Measurements from ENCODE around the gene RDH8.
"Not testable (repeated sequence)": the region's sequence is repeated elsewhere in the genome, so short reads cannot be mapped to it uniquely, and the experiment has no call there.

Gene RDH8

DNA sequence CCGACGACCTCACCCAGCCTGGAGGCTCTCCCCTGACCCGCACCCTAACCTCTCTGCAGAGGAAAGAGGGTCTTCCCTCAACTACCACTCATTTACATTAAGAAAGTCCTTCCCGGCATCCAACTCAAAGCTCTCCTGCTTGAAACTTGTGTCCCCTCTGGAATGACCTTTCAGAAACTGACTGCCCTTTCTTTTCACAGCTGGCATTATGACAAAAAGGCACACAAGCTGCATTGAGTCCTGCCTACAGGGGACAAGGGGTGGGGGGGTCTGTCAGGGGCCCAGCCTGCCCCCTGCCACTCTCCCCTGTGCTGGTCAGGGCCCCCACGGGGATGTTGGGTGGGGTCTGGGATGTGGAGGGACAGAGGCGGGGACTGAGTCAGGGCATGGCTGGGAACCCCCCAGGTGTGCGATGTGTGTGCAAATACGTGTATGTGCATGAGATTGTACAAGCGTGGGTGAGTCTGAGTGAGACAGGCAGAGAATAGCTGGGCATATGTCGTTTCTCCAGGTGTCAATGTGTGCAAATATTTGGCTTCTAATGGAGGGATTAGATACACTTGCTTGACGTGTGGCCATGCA is 5.0 kb upstream of the RDH8 start:
- peaks cover 74 to 95% of the 10 kb centered on the region in 2 donors for H3K27me3 Mint-ChIP-seq
- peak overlapping the region in 1 of 2 donors; percentile 37 for H3K27ac Mint-ChIP-seq
- no peak for DNase-seq
- peaks cover 9% of the 10 kb centered on the region for H3K36me3 Mint-ChIP-seq (ENCODE audit: insufficient read depth)
- H3K4me1 Mint-ChIP-seq (ENCODE audit: low read depth in 2 of 2), result peaks cover 32 to 38% of the 10 kb centered on the region in 2 donors
- ATAC-seq (replicated peaks), result no peak
- H3K4me3 Mint-ChIP-seq, result peak overlapping the region; percentile 49 to 74
- peaks cover 0 to 2% of the 10 kb centered on the region in 2 donors for H3K9me3 Mint-ChIP-seq

DNA sequence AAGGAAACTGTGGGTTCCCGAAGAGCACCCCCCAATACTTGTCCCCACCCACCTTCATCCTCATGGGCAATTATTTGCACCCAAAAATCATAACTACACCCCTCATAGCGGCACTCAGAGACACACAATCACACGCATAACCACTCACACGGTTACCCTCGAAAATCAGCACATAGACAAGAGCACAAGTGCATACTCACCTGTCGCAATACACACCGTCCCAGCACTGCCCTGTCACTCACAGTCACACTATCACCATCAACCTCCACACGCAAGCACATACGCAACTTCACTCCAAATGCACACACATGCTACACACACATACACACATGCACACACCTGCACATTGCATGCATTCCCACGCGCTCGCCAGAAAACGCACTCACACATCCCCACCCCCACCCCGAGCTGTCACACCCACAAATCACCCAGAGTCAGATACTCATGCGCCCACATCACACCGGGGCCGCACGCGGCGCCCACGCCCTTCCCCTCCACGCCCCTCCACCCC is 3.5 kb upstream of the RDH8 start:
- peak overlapping the region; percentile 54 to 70 for H3K4me3 Mint-ChIP-seq
- DNase-seq (peak in 2 of 3 experiments; percentile 11 to 13), ATAC-seq (replicated peaks) (peak; percentile 61)
- H3K4me1 Mint-ChIP-seq (ENCODE audit: low read depth in 2 of 2), result peaks cover 27 to 38% of the 10 kb centered on the region in 2 donors
- peaks cover 79 to 89% of the 10 kb centered on the region in 2 donors for H3K27me3 Mint-ChIP-seq
- peaks cover 0 to 2% of the 10 kb centered on the region in 2 donors for H3K9me3 Mint-ChIP-seq
- peaks cover 9% of the 10 kb centered on the region for H3K36me3 Mint-ChIP-seq (ENCODE audit: insufficient read depth)
- peak overlapping the region in 1 of 2 donors; percentile 4 for H3K27ac Mint-ChIP-seq

DNA sequence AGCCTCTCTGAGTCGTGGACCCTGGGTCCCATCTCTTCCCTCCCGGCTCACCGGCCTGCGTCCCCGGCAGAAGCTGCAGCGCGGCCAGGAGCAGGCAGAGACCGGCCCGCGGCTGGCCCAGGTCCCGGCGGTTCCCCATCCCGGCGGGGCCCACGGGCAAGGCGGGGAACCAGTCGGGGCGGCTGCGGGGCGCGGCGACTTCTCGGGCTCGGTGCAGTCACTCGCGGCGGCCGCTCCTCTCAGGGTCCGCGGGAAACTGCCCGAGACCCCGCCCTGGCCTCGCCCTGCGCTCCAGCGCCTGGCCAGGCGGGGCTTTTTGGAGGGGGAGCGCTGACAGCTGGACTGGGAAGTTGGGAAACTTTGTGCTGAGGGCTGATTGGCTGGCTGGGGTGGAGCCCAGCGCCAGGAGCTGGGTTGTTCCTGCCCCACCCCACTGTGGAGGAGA is 3.0 kb upstream of the RDH8 start, which contains the start of gene COL5A3:
TSS of gene COL5A3 (minus strand) at position 258 of the 445 bp plus-strand sequence. CDS start at position 139, 119 bp downstream.
- no peak for ATAC-seq (replicated peaks)
- H3K4me1 Mint-ChIP-seq (ENCODE audit: low read depth in 2 of 2), result peaks cover 27 to 37% of the 10 kb centered on the region in 2 donors
- H3K27ac Mint-ChIP-seq, result peak within 1 kb of the TSS in 1 of 2 donors; percentile 4
- peak within 1 kb of the TSS; percentile 54 to 70 for H3K4me3 Mint-ChIP-seq
- DNase-seq, result no peak
- peaks cover 9% of the 10 kb centered on the region for H3K36me3 Mint-ChIP-seq (ENCODE audit: insufficient read depth)
- H3K27me3 Mint-ChIP-seq, result peaks cover 75 to 84% of the 10 kb centered on the region in 2 donors
- H3K9me3 Mint-ChIP-seq, result peaks cover 0 to 2% of the 10 kb centered on the region in 2 donors

DNA sequence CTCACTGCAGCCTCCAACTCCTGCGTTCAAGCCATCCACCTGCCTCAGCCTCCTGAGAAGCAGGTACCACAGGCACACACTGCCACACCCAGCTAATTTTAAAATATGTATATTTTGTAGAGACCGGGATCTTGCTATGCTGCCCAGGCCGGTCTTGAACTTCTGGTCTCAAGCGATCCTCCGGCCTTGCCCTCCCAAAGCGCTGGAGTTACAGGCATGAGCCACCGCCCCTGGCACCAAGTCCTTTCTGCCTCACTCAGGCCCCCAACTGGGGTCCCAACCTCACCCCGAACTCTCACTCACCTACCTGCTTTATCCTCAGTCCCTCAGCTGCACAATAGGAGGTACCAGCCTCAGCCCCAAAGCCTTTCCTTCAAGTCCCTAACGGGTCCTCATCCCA is 2.3 kb upstream of the RDH8 start:
- H3K4me1 Mint-ChIP-seq (ENCODE audit: low read depth in 2 of 2), result peaks cover 24 to 31% of the 10 kb centered on the region in 2 donors
- DNase-seq (no peak), ATAC-seq (replicated peaks) (no peak)
- H3K27ac Mint-ChIP-seq, result no peak overlapping the region
- H3K4me3 Mint-ChIP-seq, result peak overlapping the region in 1 of 2 donors; percentile 40
- H3K27me3 Mint-ChIP-seq, result peaks cover 68 to 77% of the 10 kb centered on the region in 2 donors
- peaks cover 0 to 2% of the 10 kb centered on the region in 2 donors for H3K9me3 Mint-ChIP-seq
- H3K36me3 Mint-ChIP-seq (ENCODE audit: insufficient read depth), result peaks cover 9% of the 10 kb centered on the region

GRCh38 chr19:10011974-10012373 is 1.3 kb upstream of the RDH8 start:
- Mint-ChIP-seq H3K4me1 (ENCODE audit: low read depth in 2 of 2) (peaks cover 17 to 22% of the 10 kb centered on the region in 2 donors), H3K9me3 (peaks cover 0 to 2% of the 10 kb centered on the region in 2 donors), H3K27me3 (peaks cover 64 to 74% of the 10 kb centered on the region in 2 donors), H3K4me3 (no peak overlapping the region), H3K27ac (no peak overlapping the region), H3K36me3 (ENCODE audit: insufficient read depth) (peaks cover 7% of the 10 kb centered on the region)
- ATAC-seq (replicated peaks) (no peak), DNase-seq (no peak)

GRCh38 chr19:10013834-10014618 is 743 bp downstream of the RDH8 start:
- no peak overlapping the region for H3K4me3 Mint-ChIP-seq
- no peaks in the 10 kb centered on the region for H3K36me3 Mint-ChIP-seq (ENCODE audit: insufficient read depth)
- DNase-seq, result no peak
- H3K27ac Mint-ChIP-seq, result no peak overlapping the region
- ATAC-seq (replicated peaks), result no peak
- H3K4me1 Mint-ChIP-seq (ENCODE audit: low read depth in 2 of 2), result peaks cover 4 to 6% of the 10 kb centered on the region in 2 donors
- peaks cover 46 to 57% of the 10 kb centered on the region in 2 donors for H3K27me3 Mint-ChIP-seq
- no peaks in the 10 kb centered on the region for H3K9me3 Mint-ChIP-seq

- Mint-ChIP-seq H3K36me3 (ENCODE audit: insufficient read depth) (no peaks in the 10 kb centered on the region), H3K9me3 (no peaks in the 10 kb centered on the region), H3K27ac (no peak overlapping the region), H3K27me3 (peaks cover 28 to 39% of the 10 kb centered on the region in 2 donors), H3K4me3 (no peak overlapping the region), H3K4me1 (ENCODE audit: low read depth in 2 of 2) (peaks cover 0 to 4% of the 10 kb centered on the region in 2 donors)
- no peak for DNase-seq
- ATAC-seq (replicated peaks), result no peak
Observed at GRCh38 chr19:10018263-10018662, 5.0 kb downstream of the RDH8 start.

DNA sequence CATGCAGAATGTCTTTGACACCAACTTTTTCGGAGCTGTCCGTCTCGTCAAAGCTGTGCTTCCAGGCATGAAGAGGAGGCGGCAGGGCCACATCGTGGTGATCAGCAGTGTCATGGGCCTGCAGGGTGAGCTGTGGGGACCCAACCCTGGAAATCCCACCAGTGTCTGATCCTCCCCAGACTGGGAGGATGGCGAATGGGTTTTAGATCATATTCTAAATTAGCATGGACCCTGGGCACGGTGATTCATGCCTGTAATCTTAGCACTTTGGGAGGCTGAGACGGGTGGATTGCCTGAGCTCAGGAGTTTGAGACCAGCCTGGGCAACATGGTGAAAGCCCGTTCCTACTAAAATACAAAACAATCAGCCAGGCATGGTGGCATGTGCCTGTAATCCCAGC is 5.5 kb downstream of the RDH8 start:
- H3K4me1 Mint-ChIP-seq (ENCODE audit: low read depth in 2 of 2), result peaks cover 0 to 4% of the 10 kb centered on the region in 2 donors

GRCh38 chr19:10019246-10019645 is 6.0 kb downstream of the RDH8 start:
- ATAC-seq (replicated peaks) (no peak), DNase-seq (no peak)
- H3K27ac Mint-ChIP-seq, result no peak overlapping the region
- no peaks in the 10 kb centered on the region for H3K36me3 Mint-ChIP-seq (ENCODE audit: insufficient read depth)
- no peaks in the 10 kb centered on the region for H3K9me3 Mint-ChIP-seq
- H3K4me3 Mint-ChIP-seq, result no peak overlapping the region
- peaks cover 19 to 30% of the 10 kb centered on the region in 2 donors for H3K27me3 Mint-ChIP-seq
- H3K4me1 Mint-ChIP-seq (ENCODE audit: low read depth in 2 of 2), result peaks cover 0 to 4% of the 10 kb centered on the region in 2 donors

More for the DNA sequence above, 5.5 kb downstream of the RDH8 start:
- no peaks in the 10 kb centered on the region for H3K9me3 Mint-ChIP-seq
- H3K4me3 Mint-ChIP-seq, result no peak overlapping the region
- H3K36me3 Mint-ChIP-seq (ENCODE audit: insufficient read depth), result no peaks in the 10 kb centered on the region
- no peak for ATAC-seq (replicated peaks)
- H3K27me3 Mint-ChIP-seq, result peaks cover 23 to 35% of the 10 kb centered on the region in 2 donors
- no peak for DNase-seq
- no peak overlapping the region for H3K27ac Mint-ChIP-seq

- DNase-seq (no peak), ATAC-seq (replicated peaks) (no peak)
- Mint-ChIP-seq H3K4me1 (ENCODE audit: low read depth in 2 of 2) (peaks cover 0 to 4% of the 10 kb centered on the region in 2 donors), H3K4me3 (no peak overlapping the region), H3K9me3 (no peaks in the 10 kb centered on the region), H3K36me3 (ENCODE audit: insufficient read depth) (no peaks in the 10 kb centered on the region), H3K27ac (no peak overlapping the region), H3K27me3 (peaks cover 19 to 30% of the 10 kb centered on the region in 2 donors)
Observed at GRCh38 chr19:10020851-10021250, 7.6 kb downstream of the RDH8 start.

- DNase-seq, result no peak
- peaks cover 0 to 4% of the 10 kb centered on the region in 2 donors for H3K4me1 Mint-ChIP-seq (ENCODE audit: low read depth in 2 of 2)
- H3K4me3 Mint-ChIP-seq, result no peak overlapping the region
- no peak overlapping the region for H3K27ac Mint-ChIP-seq
- H3K27me3 Mint-ChIP-seq, result peaks cover 22 to 34% of the 10 kb centered on the region in 2 donors
- ATAC-seq (replicated peaks), result no peak
- H3K36me3 Mint-ChIP-seq (ENCODE audit: insufficient read depth), result no peaks in the 10 kb centered on the region
- no peaks in the 10 kb centered on the region for H3K9me3 Mint-ChIP-seq
Observed at GRCh38 chr19:10021446-10021845, 8.2 kb downstream of the RDH8 start.

- Mint-ChIP-seq H3K27me3 (peaks cover 22 to 34% of the 10 kb centered on the region in 2 donors), H3K4me3 (no peak overlapping the region), H3K36me3 (ENCODE audit: insufficient read depth) (no peaks in the 10 kb centered on the region), H3K27ac (no peak overlapping the region), H3K9me3 (no peaks in the 10 kb centered on the region), H3K4me1 (ENCODE audit: low read depth in 2 of 2) (peaks cover 0 to 4% of the 10 kb centered on the region in 2 donors)
- ATAC-seq (replicated peaks) (no peak), DNase-seq (no peak)
Observed at GRCh38 chr19:10021863-10022262, 8.6 kb downstream of the RDH8 start.

- peaks cover 21 to 35% of the 10 kb centered on the region in 2 donors for H3K27me3 Mint-ChIP-seq
- not testable (repeated sequence) for H3K9me3 Mint-ChIP-seq; H3K4me3 Mint-ChIP-seq; DNase-seq; ATAC-seq (replicated peaks); H3K4me1 Mint-ChIP-seq (ENCODE audit: low read depth in 2 of 2); H3K36me3 Mint-ChIP-seq (ENCODE audit: insufficient read depth)
- H3K27ac Mint-ChIP-seq, result peak overlapping the region in 1 of 2 donors; percentile 6
Observed at GRCh38 chr19:10023096-10023495, 9.8 kb downstream of the RDH8 start.

All from effector memory CD8-positive, alpha-beta T cell (primary cell).